GM12874 (cell line): ENCODE results near the gene CCDC187.

Experiments
- CTCF ChIP-seq: IDR thresholded peaks from 2 replicates; pipeline ENCODE4 v1.5.1; 2011; ENCODE audit warnings: low read depth, mild to moderate bottlenecking, control low read depth, low read length, moderate library complexity; ENCODE audit not compliant: insufficient read depth

The CCDC187 gene

GRCh38 chr9:136311051-136312008 lies 7.4 kb upstream of the CCDC187 start:
- TF ChIP-seq CTCF: no peak

- TF ChIP-seq CTCF: no peak
Observed at GRCh38 chr9:136310273-136311030, 6.6 kb upstream of the CCDC187 start.

- no peak for TF ChIP-seq CTCF
Observed at GRCh38 chr9:136309806-136310220, 5.9 kb upstream of the CCDC187 start.

- no peak for TF ChIP-seq CTCF
Observed at GRCh38 chr9:136309101-136309801, 5.4 kb upstream of the CCDC187 start.

GRCh38 chr9:136308702-136309053 lies 4.8 kb upstream of the CCDC187 start:
- TF ChIP-seq CTCF: no peak

- no peak for TF ChIP-seq CTCF
Observed at GRCh38 chr9:136308006-136308701, 4.3 kb upstream of the CCDC187 start.
